Muscle of leg (tissue), 11 donors: Measurements from ENCODE around the gene RNASE1. TPM values are rescaled to one million over a fixed set of nuclear protein-coding genes. Genes with fewer than 3 reads are reported as not detected.

Experiments
- DNase-seq: peaks from one replicate; pipeline ENCODE4 v3.0.0; 2013
- H3K27ac ChIP-seq: one replicate; pipeline ENCODE4 v1.5.1; 2013; ENCODE audit warnings: mild to moderate bottlenecking, low read length, control low read depth
- H3K27me3 ChIP-seq: one replicate; pipeline ENCODE4 v1.6.1; 2013; ENCODE audit warnings: low read length; ENCODE audit not compliant: control insufficient read depth, insufficient read depth
- H3K36me3 ChIP-seq: one replicate; pipeline ENCODE4 v1.6.1; 2013; ENCODE audit warnings: low read length; ENCODE audit not compliant: control insufficient read depth, insufficient read depth
- H3K4me1 ChIP-seq: one replicate; pipeline ENCODE4 v1.6.1; 2013; ENCODE audit warnings: low read length; ENCODE audit not compliant: control insufficient read depth, insufficient read depth
- H3K4me3 ChIP-seq: one replicate; pipeline ENCODE4 v1.5.1; 2013; ENCODE audit warnings: low read length, control low read depth
- H3K9me3 ChIP-seq: replicated peaks from 2 replicates; pipeline ENCODE4 v1.6.1; 2013; ENCODE audit warnings: low read depth, low read length; ENCODE audit not compliant: control insufficient read depth
- WGBS: methylation state at CpG from one replicate; pipeline ENCODE4 v1.1.5; 2013; ENCODE audit warnings: missing lambda C conversion rate; ENCODE audit not compliant: insufficient coverage; 5-methylcytosine and 5-hydroxymethylcytosine counted together
- polyA plus RNA-seq, 8 donors: library from polyadenylated mRNA; unstranded; fragments of 120-200 nt; gene quantifications; one replicate each; pipeline versions ENCODE4 v1.2.1 to v1.2.3, GENCODE V29; 2013; ENCODE audit warnings: inconsistent platforms in 1 of 8, low replicate concordance in 1 of 8; ENCODE audit not compliant: insufficient read length in 8 of 8, insufficient read depth in 1 of 8
- total RNA-seq: library from RNA; stranded (reverse); fragments of 120-200 nt; gene quantifications from one replicate; pipeline ENCODE4 v1.2.4, GENCODE V29; 2013

The RNASE1 gene
- total and polyA plus RNA-seq, 9 donors = 135 to 259 (median 204) TPM

DNA sequence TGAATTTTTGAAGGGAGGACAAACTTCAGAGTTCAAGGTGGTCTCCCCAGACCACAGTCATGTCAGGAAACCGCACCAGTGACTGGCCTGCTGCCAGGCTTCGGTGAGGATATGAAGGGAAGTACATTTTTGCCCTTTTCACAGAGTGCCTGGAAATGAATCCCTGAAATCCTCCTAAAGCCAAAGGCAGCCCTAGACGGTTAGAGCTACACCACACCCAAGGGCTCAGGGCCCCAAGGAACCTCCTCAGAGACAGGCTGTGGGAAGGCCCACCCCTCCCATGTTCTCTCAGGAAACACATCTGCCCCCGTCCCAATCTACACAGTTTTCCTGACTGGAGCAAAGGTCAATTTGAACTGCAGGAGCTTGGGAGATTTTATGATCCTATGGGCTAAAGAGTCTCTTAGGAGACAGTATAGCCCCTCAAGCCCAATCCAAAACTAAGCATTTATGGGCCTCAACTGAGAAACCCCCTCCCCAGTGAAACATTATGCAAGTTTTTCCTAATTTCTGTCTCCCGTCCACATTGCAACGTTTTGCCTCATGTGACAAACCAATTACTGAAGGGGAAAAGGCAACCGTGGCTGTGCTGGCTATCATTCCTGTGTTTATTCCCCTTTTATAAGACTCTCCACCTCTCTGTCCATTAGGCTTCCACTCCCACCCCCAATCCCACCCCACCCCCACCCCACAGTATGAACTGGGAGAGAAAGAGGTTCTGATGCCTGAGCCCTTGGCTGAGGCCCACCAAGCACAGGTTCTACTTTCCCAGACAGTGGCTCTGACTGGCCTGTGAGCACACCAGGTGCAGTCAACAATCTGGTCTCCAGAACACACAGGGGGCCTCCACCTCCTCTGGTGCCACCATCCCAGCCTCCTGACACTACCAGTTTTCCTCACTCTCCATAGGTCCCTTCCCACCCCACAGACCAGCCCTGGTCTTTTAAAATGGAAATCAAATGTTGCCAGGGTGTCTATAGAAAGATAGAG, 9.6 kb upstream of the RNASE1 start:
- peak; percentile 35 for DNase-seq
- no peak overlapping the region for H3K4me3 ChIP-seq
- 18% methylated on average over 5 of the region's 7 CpGs for WGBS
- peak overlapping the region; percentile 0 for H3K27ac ChIP-seq
- H3K27me3 ChIP-seq = no peaks in the 10 kb centered on the region
- no peaks in the 10 kb centered on the region for H3K36me3 ChIP-seq
- H3K4me1 ChIP-seq = peaks cover 2% of the 10 kb centered on the region
- H3K9me3 ChIP-seq = no peaks in the 10 kb centered on the region

GRCh38 chr14:20809917-20810316, 7.3 kb upstream of the RNASE1 start:
- no peak for DNase-seq
- WGBS = 100% methylated on average over 1 of the region's 5 CpGs
- H3K36me3 ChIP-seq = no peaks in the 10 kb centered on the region
- H3K4me1 ChIP-seq = peaks cover 2% of the 10 kb centered on the region
- H3K27me3 ChIP-seq = no peaks in the 10 kb centered on the region
- H3K27ac ChIP-seq = no peak overlapping the region
- H3K4me3 ChIP-seq = no peak overlapping the region
- H3K9me3 ChIP-seq = no peaks in the 10 kb centered on the region

GRCh38 chr14:20808162-20808483, 5.5 kb upstream of the RNASE1 start:
- WGBS = 33% methylated on average over 1 of the region's 3 CpGs
- DNase-seq = no peak
- Histone ChIP-seq H3K27ac (no peak overlapping the region), H3K27me3 (no peaks in the 10 kb centered on the region), H3K4me1 (peaks cover 2% of the 10 kb centered on the region), H3K4me3 (no peak overlapping the region), H3K36me3 (no peaks in the 10 kb centered on the region), H3K9me3 (no peaks in the 10 kb centered on the region)

DNA sequence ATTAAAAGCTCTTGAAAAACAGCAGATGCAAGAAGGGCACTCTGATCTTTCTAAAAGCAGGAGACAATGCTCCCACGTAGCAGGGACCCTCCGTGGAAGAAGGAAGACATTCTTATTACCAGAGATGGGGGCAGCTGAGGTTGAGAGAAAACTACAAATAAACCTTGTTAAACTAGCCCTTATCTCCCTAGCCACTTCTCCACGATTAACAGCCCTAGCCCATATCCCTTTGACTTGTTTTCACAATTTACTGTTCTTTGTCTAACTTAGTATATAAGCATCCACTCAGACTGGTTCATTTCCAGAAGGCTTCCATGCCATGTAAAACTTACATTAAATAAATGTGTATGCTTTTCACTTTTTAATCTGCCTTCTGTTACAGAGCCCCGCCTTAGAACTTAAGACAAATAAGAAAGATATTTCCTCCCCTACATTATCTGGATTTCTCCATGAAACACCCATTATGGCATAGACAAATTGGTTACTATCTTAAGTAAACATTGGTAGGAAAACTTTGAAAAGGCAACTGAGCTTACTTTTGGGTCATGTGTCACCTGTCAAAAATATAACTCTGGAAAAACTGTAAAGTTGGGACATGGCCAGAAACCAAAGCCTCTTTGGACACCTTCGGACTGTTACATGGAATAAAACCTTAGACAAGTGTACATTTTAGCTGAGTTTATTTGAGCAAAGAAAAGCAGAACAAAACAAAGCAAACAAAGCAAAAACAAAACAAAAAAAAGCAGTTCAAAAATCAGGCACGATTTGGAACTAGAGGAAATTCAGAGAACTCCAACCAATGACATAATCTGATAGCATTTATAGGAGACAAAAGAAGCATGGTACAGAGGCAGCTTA, 4.9 kb upstream of the RNASE1 start:
- H3K4me3 ChIP-seq = no peak overlapping the region
- no peaks in the 10 kb centered on the region for H3K27me3 ChIP-seq
- WGBS = no CpG with 5 or more reads among the region's 6 CpGs
- H3K36me3 ChIP-seq = no peaks in the 10 kb centered on the region
- DNase-seq = no peak
- no peak overlapping the region for H3K27ac ChIP-seq
- no peaks in the 10 kb centered on the region for H3K9me3 ChIP-seq
- H3K4me1 ChIP-seq = peaks cover 2% of the 10 kb centered on the region

GRCh38 chr14:20805485-20805884, 2.8 kb upstream of the RNASE1 start:
- H3K27ac ChIP-seq = no peak overlapping the region
- DNase-seq = no peak
- H3K36me3 ChIP-seq = no peaks in the 10 kb centered on the region
- H3K4me1 ChIP-seq = no peaks in the 10 kb centered on the region
- H3K9me3 ChIP-seq = no peaks in the 10 kb centered on the region
- 93% methylated on average over 4 of the region's 6 CpGs for WGBS
- no peak overlapping the region for H3K4me3 ChIP-seq
- H3K27me3 ChIP-seq = no peaks in the 10 kb centered on the region

GRCh38 chr14:20803223-20803622, 579 bp upstream of the RNASE1 start:
- no peaks in the 10 kb centered on the region for H3K9me3 ChIP-seq
- H3K36me3 ChIP-seq = no peaks in the 10 kb centered on the region
- WGBS = no CpG with 5 or more reads among the region's 7 CpGs
- DNase-seq = no peak
- no peaks in the 10 kb centered on the region for H3K27me3 ChIP-seq
- no peaks in the 10 kb centered on the region for H3K4me1 ChIP-seq
- H3K27ac ChIP-seq = peak overlapping the region; percentile 42
- no peak overlapping the region for H3K4me3 ChIP-seq

DNA sequence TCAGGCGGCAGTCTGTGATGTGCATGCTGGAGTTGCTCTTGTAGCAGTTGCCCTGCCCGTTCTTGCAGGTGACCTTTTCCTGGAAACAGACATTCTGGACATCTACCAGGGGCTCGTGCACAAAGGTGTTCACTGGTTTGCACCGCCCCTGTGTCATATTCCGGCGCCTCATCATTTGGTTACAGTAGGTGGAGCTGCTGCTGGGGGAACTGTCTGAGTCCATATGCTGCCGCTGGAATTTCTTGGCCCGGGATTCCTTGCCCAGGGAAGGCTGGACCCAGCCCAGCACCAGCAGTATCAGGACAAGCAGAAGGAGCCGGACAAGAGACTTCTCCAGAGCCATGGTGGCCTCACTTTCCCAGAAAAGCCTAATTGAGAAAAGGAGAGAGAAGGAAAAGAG, 918 bp downstream of the RNASE1 start:
- 59% methylated on average over 8 of the region's 9 CpGs for WGBS
- H3K27ac ChIP-seq = peak overlapping the region; percentile 50
- DNase-seq = no peak

GRCh38 chr14:20799892-20800544, 2.6 kb downstream of the RNASE1 start:
- DNase-seq = peak; percentile 25
- Histone ChIP-seq H3K9me3 (no peaks in the 10 kb centered on the region), H3K4me3 (peak overlapping the region; percentile 9), H3K27ac (peak overlapping the region; percentile 50), H3K4me1 (no peaks in the 10 kb centered on the region), H3K36me3 (no peaks in the 10 kb centered on the region), H3K27me3 (no peaks in the 10 kb centered on the region)
- 26% methylated on average over 6 of the region's 9 CpGs for WGBS

More for the DNA sequence above, 918 bp downstream of the RNASE1 start:
- H3K36me3 ChIP-seq = no peaks in the 10 kb centered on the region
- H3K4me1 ChIP-seq = no peaks in the 10 kb centered on the region
- no peaks in the 10 kb centered on the region for H3K27me3 ChIP-seq
- no peaks in the 10 kb centered on the region for H3K9me3 ChIP-seq
- peak overlapping the region; percentile 34 for H3K4me3 ChIP-seq

GRCh38 chr14:20799456-20799891, 3.2 kb downstream of the RNASE1 start:
- Histone ChIP-seq H3K4me3 (peak overlapping the region; percentile 9), H3K4me1 (no peaks in the 10 kb centered on the region), H3K27ac (peak overlapping the region; percentile 50), H3K9me3 (no peaks in the 10 kb centered on the region), H3K36me3 (no peaks in the 10 kb centered on the region), H3K27me3 (no peaks in the 10 kb centered on the region)
- WGBS = 24% methylated on average over 3 of the region's 4 CpGs
- no peak for DNase-seq

GRCh38 chr14:20798932-20799331, 3.7 kb downstream of the RNASE1 start:
- H3K4me3 ChIP-seq = no peak overlapping the region
- DNase-seq = no peak
- H3K4me1 ChIP-seq = no peaks in the 10 kb centered on the region
- 94% methylated on average over 5 of the region's 6 CpGs for WGBS
- no peaks in the 10 kb centered on the region for H3K9me3 ChIP-seq
- no peaks in the 10 kb centered on the region for H3K36me3 ChIP-seq
- H3K27ac ChIP-seq = peak overlapping the region; percentile 50
- H3K27me3 ChIP-seq = no peaks in the 10 kb centered on the region
